Upper lobe of left lung (tissue), 4 donors: ENCODE measurements around the gene CUEDC2.

ENCODE experiments used
- POLR2A ChIP-seq, 4 donors: fragments of 450-650 bp; IDR thresholded peaks; one replicate each; pipeline ENCODE4 v1.5.1; 2016 to 2017; ENCODE audit warnings: antibody characterized with exemption in 4 of 4, mild to moderate bottlenecking in 2 of 4
- POLR2AphosphoS5 ChIP-seq, 2 donors: sonication (generic); formaldehyde crosslinking; IDR thresholded peaks; one replicate each; pipeline ENCODE4 v1.5.1; 2017; ENCODE audit warnings: antibody characterized with exemption in 2 of 2
- TF ChIP-seq, protein P1 (sequence below), 6 experiments: fragments of 450-650 bp in 4 of 6; fragments of 200-600 bp in 2 of 6; sonication (generic) in 2 of 6; IDR thresholded peaks; one replicate each; pipeline ENCODE4 v1.5.1; 2016 to 2019; ENCODE audit warnings: antibody characterized with exemption in 6 of 6

DNA sequence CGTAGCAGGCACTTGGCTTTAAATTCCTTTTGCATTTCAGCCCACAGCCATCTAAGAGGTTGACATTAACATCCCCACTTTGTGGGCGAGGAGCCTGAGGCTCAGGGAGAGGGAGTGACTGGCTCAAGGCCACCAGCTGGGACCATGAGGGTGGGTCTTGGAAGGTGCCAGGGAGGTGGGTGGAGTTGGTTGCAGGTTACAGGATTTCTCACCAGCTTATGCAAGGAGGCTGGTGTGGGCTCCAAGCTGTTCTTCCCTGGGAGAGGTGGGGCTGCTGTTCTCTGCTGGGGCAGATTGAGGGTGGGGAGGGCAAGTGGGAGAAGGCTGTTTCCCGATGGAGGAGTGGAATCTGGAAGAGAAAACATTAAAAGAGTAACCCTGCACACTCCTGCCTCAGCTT lies 33.1 kb upstream of the CUEDC2 start:
- no peak for TF ChIP-seq POLR2AphosphoS5 (IDR thresholded peaks at IDR 0.05)
- TF ChIP-seq, protein P1, sequence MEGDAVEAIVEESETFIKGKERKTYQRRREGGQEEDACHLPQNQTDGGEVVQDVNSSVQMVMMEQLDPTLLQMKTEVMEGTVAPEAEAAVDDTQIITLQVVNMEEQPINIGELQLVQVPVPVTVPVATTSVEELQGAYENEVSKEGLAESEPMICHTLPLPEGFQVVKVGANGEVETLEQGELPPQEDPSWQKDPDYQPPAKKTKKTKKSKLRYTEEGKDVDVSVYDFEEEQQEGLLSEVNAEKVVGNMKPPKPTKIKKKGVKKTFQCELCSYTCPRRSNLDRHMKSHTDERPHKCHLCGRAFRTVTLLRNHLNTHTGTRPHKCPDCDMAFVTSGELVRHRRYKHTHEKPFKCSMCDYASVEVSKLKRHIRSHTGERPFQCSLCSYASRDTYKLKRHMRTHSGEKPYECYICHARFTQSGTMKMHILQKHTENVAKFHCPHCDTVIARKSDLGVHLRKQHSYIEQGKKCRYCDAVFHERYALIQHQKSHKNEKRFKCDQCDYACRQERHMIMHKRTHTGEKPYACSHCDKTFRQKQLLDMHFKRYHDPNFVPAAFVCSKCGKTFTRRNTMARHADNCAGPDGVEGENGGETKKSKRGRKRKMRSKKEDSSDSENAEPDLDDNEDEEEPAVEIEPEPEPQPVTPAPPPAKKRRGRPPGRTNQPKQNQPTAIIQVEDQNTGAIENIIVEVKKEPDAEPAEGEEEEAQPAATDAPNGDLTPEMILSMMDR (IDR thresholded peaks at IDR 0.05): no peak
- no peak for TF ChIP-seq POLR2A (IDR thresholded peaks at IDR 0.05)
